CD4-positive, alpha-beta T cell treated with Interleukin-6 at 100 ng/mL for 8 hours (primary cell): ENCODE data around the gene FAM107B.
A peak's percentile ranks its signal among the peaks of the same experiment; 100 is the strongest.

Experiments
- DNase-seq: peaks from one replicate; pipeline ENCODE4 v3.0.0-alpha.2; 2020; ENCODE audit warnings: mixed read lengths, low spot score

Gene FAM107B

GRCh38 chr10:14625192-14625631 is 149.5 kb downstream of the FAM107B start:
- DNase-seq, result no peak

GRCh38 chr10:14624600-14624999 is 150.1 kb downstream of the FAM107B start:
- no peak for DNase-seq

GRCh38 chr10:14623931-14624330 is 150.8 kb downstream of the FAM107B start:
- no peak for DNase-seq

- no peak for DNase-seq
These were observed 153.7 kb downstream of the FAM107B start for GRCh38 chr10:14621037-14621436.

- no peak for DNase-seq
These were observed 156.0 kb downstream of the FAM107B start for GRCh38 chr10:14618674-14619073.

- DNase-seq, result no peak
These were observed 156.8 kb downstream of the FAM107B start for GRCh38 chr10:14617852-14618251.

GRCh38 chr10:14616955-14617730 is 157.6 kb downstream of the FAM107B start:
- no peak for DNase-seq

GRCh38 chr10:14616465-14616864 is 158.2 kb downstream of the FAM107B start:
- DNase-seq, result no peak

GRCh38 chr10:14613588-14613920 is 161.1 kb downstream of the FAM107B start:
- DNase-seq, result no peak

GRCh38 chr10:14612873-14613587 is 161.7 kb downstream of the FAM107B start:
- no peak for DNase-seq

GRCh38 chr10:14611968-14612693 is 162.6 kb downstream of the FAM107B start:
- DNase-seq, result no peak

GRCh38 chr10:14609178-14609577 is 165.5 kb downstream of the FAM107B start:
- no peak for DNase-seq

- DNase-seq, result no peak
These were observed 166.2 kb downstream of the FAM107B start for GRCh38 chr10:14608381-14609001.

GRCh38 chr10:14606633-14607032 is 168.1 kb downstream of the FAM107B start:
- DNase-seq, result no peak

GRCh38 chr10:14605231-14605925 is 169.3 kb downstream of the FAM107B start:
- DNase-seq, result peak; percentile 65

GRCh38 chr10:14604181-14605142 is 170.2 kb downstream of the FAM107B start:
- peak; percentile 69 for DNase-seq

- no peak for DNase-seq
These were observed 171.1 kb downstream of the FAM107B start for GRCh38 chr10:14603534-14604102.

- no peak for DNase-seq
These were observed 171.7 kb downstream of the FAM107B start for GRCh38 chr10:14602807-14603533.
